ENCODE data around the gene PIP4K2C.

Gene PIP4K2C

GRCh38 chr12:57571926-57572762 lies 18.8 kb upstream of the PIP4K2C start:
- TF ChIP-seq, protein P1, sequence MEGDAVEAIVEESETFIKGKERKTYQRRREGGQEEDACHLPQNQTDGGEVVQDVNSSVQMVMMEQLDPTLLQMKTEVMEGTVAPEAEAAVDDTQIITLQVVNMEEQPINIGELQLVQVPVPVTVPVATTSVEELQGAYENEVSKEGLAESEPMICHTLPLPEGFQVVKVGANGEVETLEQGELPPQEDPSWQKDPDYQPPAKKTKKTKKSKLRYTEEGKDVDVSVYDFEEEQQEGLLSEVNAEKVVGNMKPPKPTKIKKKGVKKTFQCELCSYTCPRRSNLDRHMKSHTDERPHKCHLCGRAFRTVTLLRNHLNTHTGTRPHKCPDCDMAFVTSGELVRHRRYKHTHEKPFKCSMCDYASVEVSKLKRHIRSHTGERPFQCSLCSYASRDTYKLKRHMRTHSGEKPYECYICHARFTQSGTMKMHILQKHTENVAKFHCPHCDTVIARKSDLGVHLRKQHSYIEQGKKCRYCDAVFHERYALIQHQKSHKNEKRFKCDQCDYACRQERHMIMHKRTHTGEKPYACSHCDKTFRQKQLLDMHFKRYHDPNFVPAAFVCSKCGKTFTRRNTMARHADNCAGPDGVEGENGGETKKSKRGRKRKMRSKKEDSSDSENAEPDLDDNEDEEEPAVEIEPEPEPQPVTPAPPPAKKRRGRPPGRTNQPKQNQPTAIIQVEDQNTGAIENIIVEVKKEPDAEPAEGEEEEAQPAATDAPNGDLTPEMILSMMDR (IDR thresholded peaks at IDR 0.05; ENCODE audit: insufficient read depth, low read length), result no peak
- no peak for TF ChIP-seq SPI1 (IDR thresholded peaks at IDR 0.05; ENCODE audit: borderline replicate concordance, low read depth)
- no peak for TF ChIP-seq GABPA (IDR thresholded peaks at IDR 0.05; ENCODE audit: low read depth)
- no peak for TF ChIP-seq POLR2AphosphoS5 (IDR thresholded peaks at IDR 0.05; ENCODE audit: low read depth)
- no peak for TF ChIP-seq REST (IDR thresholded peaks at IDR 0.05; ENCODE audit: insufficient replicate concordance, low read depth)
- Histone ChIP-seq H3K27me3 (ENCODE audit: insufficient read depth, poor library complexity, severe bottlenecking) (no peaks in the 10 kb centered on the region), H3K27ac (replicated peaks) (no peak overlapping the region), H3K4me3 (replicated peaks; ENCODE audit: insufficient read depth, low read length) (no peak overlapping the region)
- no peak for DNase-seq (ENCODE audit: low read depth in 1 of 2, low spot score in 1 of 2)

DNA sequence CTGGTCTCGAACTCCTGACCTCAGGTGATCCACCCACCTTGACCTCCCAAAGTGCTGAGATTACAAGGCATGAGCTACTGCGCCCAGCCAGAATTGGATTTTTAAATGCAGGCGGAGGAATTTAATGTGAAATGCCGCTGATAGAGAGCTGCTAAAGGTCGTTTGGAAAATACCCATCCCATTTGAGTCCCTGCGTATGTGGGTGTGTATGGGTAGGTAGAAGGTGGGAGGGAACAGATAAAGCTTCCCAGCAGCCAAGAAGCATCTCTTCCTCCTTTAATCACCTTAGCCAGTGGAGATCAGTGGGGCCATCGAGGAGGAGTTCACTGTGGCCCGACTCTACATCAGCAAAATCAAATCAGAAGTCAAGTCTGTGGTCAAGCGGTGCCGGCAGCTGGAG lies 16.2 kb upstream of the PIP4K2C start:
- TF ChIP-seq, protein P1 (IDR thresholded peaks at IDR 0.05; ENCODE audit: insufficient read depth, low read length), result no peak
- no peak for TF ChIP-seq SPI1 (IDR thresholded peaks at IDR 0.05; ENCODE audit: borderline replicate concordance, low read depth)
- TF ChIP-seq POLR2AphosphoS5 (IDR thresholded peaks at IDR 0.05; ENCODE audit: low read depth), result no peak
- no peak for TF ChIP-seq REST (IDR thresholded peaks at IDR 0.05; ENCODE audit: insufficient replicate concordance, low read depth)
- TF ChIP-seq GABPA (IDR thresholded peaks at IDR 0.05; ENCODE audit: low read depth), result no peak
- no peaks in the 10 kb centered on the region for H3K27me3 ChIP-seq (ENCODE audit: insufficient read depth, poor library complexity, severe bottlenecking)
- H3K27ac ChIP-seq (replicated peaks), result no peak overlapping the region
- H3K4me3 ChIP-seq (replicated peaks; ENCODE audit: insufficient read depth, low read length), result no peak overlapping the region
- DNase-seq (ENCODE audit: low read depth in 1 of 2, low spot score in 1 of 2), result no peak

- TF ChIP-seq REST (IDR thresholded peaks at IDR 0.05; ENCODE audit: insufficient replicate concordance, low read depth), result no peak
- TF ChIP-seq SPI1 (IDR thresholded peaks at IDR 0.05; ENCODE audit: borderline replicate concordance, low read depth), result no peak
- TF ChIP-seq GABPA (IDR thresholded peaks at IDR 0.05; ENCODE audit: low read depth), result no peak
- no peak for TF ChIP-seq POLR2AphosphoS5 (IDR thresholded peaks at IDR 0.05; ENCODE audit: low read depth)
- TF ChIP-seq, protein P1 (IDR thresholded peaks at IDR 0.05; ENCODE audit: insufficient read depth, low read length), result no peak
- Histone ChIP-seq H3K4me3 (replicated peaks; ENCODE audit: insufficient read depth, low read length) (no peak overlapping the region), H3K27me3 (ENCODE audit: insufficient read depth, poor library complexity, severe bottlenecking) (no peaks in the 10 kb centered on the region), H3K27ac (replicated peaks) (no peak overlapping the region)
- no peak for DNase-seq (ENCODE audit: low read depth in 1 of 2, low spot score in 1 of 2)
These were observed 15.0 kb upstream of the PIP4K2C start for GRCh38 chr12:57575771-57576612.
